GM21717 (cell line): Measurements from ENCODE around the gene ROMO1.

ENCODE experiments used
- ATAC-seq: cut with Tn5 transposase; IDR thresholded peaks from one replicate; pipeline ENCODE4 v1.9.1; 2021; ENCODE audit warnings: mild to moderate bottlenecking, moderate library complexity; ENCODE audit not compliant: unreplicated experiment

The ROMO1 gene

DNA sequence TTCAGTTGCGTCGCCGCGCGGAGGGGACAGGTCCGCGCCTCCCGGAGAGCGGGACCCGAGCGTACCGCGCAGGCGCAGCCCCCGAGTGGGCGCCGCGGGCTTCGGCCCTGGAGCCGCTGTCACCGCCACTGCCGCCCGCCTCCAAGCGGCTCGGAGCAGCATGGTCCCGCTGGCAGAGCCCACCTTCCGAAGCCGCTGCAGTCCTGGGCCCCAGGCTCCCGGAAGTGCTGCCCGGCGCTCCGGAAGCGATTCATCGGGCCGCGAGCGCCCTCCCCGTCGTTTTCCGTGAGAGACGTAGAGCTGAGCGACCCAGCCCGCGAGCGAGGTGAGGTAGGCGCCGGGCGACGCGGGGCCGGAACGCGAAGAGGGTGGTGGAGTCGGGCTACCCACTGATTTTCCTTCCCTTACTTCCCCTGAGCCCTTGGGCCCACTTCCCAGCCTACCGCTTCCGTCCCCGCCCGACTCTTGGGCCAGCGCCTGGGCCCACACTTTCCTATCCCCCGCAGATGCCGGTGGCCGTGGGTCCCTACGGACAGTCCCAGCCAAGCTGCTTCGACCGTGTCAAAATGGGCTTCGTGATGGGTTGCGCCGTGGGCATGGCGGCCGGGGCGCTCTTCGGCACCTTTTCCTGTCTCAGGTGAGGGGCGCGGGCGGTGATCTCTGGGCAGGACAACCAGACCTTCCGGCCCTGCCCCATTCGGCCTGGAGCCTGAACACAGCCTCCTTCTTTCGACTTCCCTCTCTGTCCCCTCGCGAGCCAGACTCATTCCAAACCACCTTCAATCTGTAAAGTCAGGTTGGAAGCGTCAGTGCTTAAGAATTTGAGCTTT is at the start of gene ROMO1, which contains the start of gene NFS1:
Gene ROMO1, plus strand, starts transcription at position 279 of the 830 bp plus-strand sequence. Its CDS starts 228 bp downstream, at position 507.
Gene NFS1, minus strand, starts transcription at position 226 of the 830 bp plus-strand sequence. Its CDS starts 64 bp downstream, at position 162.
- ATAC-seq: peak; percentile 73

- ATAC-seq: no peak
Observed at GRCh38 chr20:35650632-35651031, 48.6 kb upstream of the ROMO1 start.

DNA sequence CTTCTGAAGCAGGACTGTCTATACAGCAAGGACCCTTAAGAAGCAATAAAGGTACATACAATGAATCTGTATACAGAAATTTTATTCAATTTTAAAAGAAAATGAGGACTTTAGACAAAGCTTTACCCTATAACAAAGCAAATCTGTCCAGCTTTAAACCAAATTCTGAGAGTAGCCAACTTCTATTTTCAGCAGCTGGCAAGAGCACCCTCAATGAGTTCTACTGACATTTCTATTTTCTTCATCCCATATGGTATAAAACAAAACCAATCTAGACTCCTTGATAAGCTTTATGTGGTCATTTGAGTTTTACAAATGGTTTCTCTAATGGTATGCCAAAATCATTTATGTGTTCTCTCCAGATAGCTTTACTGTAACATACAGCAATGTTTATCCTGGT is 47.2 kb upstream of the ROMO1 start:
- no peak for ATAC-seq

GRCh38 chr20:35652641-35653429 is 46.4 kb upstream of the ROMO1 start:
- ATAC-seq: no peak

DNA sequence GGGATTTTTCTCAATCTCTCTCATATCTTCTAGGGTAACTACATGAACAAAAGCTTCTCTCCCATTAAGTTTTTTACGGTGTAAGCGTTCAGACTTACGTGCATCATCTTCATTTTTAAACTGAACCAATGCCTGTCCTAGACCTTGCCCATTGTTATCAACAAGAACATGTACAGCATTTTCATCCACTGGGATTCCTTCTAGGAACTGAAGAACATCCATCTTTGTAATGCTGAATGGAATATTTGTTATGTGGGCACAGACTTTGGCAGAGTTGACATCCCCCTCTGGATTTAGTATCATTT is 45.8 kb upstream of the ROMO1 start:
- no peak for ATAC-seq

DNA sequence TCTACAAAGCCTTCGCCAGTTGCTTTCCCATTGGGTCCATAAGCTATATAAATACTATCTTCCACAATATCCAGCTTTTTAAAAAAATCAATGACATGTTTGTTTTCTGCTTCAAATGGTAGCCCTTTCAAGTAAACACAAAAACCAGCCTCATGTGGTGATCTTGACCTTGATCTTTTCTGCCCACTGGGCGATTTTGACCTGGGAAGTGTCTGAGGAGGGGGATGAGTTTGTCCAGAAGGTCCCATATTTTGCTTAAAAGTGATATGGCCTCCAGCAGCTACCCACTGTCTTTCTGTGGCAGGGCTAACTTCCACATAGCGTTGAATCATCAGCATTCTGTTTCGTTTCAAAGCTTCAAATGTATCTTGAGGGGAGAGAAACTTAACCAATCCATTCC is 45.3 kb upstream of the ROMO1 start:
- no peak for ATAC-seq

DNA sequence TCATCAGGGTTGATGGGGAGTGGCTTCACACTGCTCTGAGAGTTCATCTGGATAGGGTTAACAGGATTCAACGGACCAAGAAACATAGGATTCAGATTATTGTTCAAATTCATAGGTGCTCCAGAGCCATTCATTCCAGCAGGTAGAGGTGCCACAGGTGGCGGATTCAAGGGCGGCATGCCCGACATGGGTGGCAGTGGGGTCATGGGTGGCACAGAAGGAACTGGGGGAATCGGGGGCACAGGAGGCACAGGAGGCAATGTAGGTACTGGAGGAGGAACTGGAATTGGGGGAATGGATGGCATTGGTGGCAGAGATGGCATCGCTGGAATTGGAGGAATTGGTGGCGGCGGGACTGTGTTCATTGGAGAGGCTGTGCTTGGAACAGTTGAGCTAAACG is 44.8 kb upstream of the ROMO1 start:
- no peak for ATAC-seq

GRCh38 chr20:35657271-35657670 is 41.9 kb upstream of the ROMO1 start:
- ATAC-seq: no peak

DNA sequence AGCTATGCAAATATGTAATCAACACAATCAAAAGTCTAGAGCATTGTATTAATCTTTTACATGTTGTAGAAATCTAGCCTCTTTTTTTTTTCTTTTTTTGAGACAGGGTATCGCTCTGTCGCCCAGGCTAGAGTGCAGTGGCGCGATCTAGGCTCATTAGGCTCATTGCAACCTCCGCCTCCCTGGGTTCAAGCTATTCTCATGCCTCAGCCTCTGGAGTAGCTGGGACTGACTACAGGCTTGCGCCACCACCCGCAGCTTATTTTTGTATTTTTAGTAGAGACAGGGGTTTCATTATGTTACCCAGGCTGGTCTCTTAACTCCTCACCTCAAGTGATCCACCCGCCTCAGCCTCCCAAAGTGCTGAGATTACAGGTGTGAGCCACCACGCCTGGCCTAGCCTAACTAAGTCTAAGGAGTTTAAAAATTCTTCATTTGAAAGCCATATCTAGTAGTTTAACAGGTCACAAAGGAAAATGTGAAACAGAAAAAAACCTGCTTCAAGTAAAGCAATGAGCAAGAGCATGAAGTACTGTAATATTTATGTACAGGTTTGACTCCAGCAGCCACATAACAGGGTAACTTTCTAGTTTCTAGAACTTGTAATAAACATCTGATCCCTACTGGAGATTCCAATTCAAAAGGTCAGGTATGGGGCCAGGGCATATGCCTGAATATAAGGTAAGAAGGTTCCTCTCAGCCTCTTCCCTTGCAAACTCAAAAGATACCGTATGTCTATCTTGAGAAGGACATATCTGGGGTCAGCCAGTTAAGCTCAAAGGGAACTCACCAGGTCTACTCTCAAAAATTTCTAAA is 38.9 kb upstream of the ROMO1 start:
- ATAC-seq: no peak

- no peak for ATAC-seq
Observed at GRCh38 chr20:35661053-35661452, 38.2 kb upstream of the ROMO1 start.

DNA sequence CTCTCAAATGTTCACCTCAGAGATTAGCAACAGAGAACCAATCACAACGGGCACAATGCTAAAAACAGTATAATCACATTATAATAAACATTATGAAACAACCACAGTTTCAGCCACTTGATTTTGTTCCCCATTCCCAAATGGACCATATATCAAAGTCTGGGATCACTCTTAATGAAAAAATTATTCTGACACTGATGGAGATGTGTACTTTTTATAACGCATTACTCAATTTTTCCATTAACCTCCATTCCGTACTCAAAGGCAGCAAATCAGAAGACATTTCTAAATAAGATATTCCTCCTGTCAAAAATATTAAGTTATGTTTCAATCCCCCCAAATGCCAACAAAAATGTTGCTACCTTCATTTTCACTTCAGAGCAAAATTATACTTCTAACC is 37.3 kb upstream of the ROMO1 start:
- no peak for ATAC-seq

DNA sequence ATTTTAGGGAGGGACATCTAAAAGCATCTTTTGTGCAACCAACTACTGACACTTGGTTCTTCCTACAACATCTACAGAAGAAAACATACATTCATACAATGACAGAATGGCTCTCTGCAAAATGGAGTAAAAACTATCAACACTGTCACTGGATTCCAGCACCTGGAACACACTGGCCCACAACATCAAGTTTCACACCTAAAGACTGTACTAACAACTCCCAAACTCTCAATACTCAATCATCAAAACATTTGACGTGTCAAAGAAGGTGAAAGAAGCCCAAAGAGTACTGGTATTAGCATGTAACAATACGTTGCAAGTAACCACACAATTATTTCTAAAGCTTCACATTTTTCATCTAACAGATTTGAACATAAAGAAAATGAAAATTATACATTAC is 36.7 kb upstream of the ROMO1 start:
- ATAC-seq: no peak

DNA sequence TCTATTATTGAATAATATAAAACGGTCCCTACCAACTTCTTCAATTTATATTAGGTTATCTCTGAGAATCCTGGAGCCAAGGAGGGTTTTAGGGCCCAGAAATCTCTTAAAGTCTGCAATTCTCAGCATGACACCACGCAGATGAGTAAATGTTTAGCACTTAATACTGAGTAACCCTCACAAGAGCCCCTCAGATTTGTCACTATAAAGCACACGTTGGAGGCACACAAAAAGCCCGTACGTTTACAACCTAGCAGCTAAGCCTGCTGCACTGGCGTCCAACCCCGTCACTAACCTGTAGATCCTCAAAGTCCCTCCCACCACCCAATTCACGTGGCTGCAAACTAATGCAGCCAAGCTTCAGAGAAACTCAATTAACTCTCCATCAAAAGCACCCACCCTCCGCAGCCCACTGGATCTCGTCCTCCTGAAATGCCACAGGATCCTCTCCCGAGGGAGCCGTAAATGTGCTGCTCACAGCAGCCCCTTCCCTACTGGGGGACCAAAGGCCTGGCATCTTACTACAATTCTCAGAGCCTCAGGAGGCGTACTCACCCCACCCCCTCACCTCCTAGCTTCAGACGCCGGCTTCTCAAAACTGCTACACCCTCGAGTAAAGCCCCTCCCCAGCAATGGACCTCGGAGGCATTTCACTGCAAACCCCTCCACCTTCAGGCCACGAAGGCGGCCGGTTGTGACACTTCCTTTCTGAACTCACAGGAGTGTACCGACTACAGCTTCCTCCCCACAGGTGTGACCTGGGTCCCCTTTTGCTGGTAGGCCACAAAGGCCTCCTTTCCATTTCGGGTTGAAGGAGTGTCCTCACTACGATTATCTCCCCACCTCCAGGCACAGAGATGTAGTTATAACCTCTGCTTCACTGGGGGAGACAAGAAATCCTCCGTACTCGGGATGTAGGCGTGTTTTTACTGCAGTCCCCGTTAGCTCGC is 35.4 kb upstream of the ROMO1 start:
- peak; percentile 14 for ATAC-seq

DNA sequence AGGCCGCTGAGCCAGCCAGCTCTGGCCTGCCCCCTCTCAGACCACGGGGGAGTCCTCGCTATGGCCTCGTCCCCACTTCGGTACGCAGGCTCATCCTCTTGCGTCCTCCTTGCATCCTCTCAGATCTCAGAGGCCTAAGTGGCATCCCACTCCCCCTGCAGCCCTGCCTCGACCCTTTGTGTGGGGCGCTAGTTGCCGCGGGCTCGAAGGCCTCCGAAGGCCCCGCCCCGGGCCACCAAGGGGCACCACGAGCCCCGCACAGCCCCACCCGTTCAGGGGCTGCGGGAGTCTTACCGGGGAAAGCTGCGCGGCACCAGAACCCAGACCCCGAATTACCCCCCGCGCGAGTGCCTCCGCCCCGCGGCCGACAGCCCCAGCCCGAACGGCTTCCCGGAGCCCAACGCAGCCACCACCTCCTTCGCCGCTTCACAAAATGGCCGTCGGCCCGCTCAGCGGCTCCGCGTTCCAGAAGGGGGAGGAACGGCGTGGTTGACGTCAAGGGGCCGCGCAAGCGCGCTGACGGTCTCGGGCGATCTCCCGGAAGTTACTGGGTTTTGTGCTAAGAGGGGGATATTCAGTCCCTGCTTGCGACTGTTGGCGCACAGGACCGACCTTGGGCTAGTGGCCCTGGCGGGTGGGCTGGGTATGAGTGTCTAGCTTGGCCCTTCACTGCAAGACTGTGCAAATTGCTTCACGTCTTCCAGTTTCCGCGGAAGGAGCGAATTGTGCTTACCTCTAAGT is 34.6 kb upstream of the ROMO1 start, which contains the start of the genes CPNE1 and RBM12:
Gene CPNE1, minus strand, starts transcription at position 435 of the 741 bp plus-strand sequence. CDS start 31,977 bp downstream, outside the sequence.
Gene RBM12, minus strand, starts transcription at position 435 of the 741 bp plus-strand sequence. CDS start 9,578 bp downstream, outside the sequence.
- peak; percentile 64 for ATAC-seq

- ATAC-seq: no peak
Observed at GRCh38 chr20:35665949-35666288, 33.3 kb upstream of the ROMO1 start.

DNA sequence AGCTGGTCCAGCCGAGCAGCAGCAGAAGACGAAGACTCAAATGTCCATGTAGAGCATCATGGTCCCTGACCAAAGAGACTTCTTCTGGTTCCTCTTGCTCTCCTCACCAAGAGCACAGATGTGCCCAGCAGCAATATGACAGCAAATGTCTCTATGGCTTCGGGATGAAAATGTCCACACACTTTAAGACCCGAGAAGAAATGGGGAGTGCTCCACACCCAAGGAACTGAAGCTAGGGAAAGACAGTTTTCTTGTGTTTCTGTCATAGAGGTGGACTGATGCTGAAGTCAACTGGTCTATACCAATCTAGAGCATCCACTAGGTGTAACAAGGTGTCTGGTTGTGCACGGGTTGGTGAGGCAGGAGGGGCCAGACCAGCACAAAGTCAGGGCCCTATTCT is 30.0 kb upstream of the ROMO1 start:
- no peak for ATAC-seq

DNA sequence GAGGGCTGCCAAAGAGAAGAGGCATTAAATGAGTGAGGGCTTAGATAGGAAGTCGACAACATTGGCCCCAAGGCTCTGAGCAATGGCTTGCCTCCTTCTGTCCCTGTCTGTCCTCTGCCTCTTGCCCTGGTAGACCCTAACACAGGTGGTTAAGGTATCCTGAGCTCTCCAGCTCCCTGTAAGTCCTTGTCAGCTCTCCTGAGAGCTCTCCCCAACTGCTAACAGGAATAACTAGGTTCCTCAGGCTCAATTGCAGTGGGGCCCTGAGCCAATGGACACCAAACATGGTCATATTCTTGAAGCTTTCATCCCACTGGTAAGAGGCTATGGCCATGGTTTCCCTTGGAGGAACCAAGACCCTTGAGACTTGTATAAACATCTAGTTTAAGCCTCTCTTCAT is 29.5 kb upstream of the ROMO1 start:
- no peak for ATAC-seq

DNA sequence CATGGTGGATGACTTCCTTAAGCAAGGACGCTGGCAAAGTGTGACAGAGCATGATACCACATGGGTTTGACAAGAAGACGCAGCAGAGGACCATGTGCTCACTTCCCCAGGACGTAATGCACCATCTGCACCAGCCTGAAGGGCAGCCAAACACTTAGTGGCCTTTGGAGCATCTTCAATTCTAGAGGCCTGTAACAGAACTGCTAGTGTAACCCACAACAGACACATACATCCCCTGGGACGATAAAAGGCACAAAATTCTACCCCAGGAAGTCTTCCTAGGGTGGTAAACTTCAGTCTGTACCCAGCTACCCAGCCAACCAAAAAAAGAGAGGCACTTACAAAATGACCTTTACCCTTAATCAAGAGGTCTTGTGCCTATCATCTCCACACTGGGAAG is 25.3 kb upstream of the ROMO1 start:
- no peak for ATAC-seq

DNA sequence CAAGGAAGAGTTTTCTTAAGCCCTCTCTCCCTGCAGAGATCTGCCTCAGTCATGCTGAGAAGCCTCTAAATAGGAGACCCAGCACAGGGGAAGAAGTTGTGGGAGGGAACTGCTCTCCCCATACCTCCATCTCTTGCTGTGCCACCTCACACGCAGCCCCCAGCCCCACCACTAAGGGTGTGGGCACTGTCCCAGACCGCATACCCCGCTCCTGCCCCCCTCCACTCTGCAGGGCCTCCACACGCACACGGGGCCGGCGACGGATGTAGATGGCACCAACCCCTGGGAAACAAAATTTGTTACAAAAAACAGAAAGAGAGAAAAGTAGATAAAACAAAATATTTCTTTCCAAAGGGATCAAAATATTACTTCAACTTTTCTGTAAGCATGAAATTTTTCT is 24.3 kb upstream of the ROMO1 start:
- no peak for ATAC-seq
